ENCODE measurements around the gene NUFIP2.
"Not testable (repeated sequence)": the region's sequence is repeated elsewhere in the genome, so short reads cannot be mapped to it uniquely, and the experiment has no call there.

NUFIP2 gene, protein sequence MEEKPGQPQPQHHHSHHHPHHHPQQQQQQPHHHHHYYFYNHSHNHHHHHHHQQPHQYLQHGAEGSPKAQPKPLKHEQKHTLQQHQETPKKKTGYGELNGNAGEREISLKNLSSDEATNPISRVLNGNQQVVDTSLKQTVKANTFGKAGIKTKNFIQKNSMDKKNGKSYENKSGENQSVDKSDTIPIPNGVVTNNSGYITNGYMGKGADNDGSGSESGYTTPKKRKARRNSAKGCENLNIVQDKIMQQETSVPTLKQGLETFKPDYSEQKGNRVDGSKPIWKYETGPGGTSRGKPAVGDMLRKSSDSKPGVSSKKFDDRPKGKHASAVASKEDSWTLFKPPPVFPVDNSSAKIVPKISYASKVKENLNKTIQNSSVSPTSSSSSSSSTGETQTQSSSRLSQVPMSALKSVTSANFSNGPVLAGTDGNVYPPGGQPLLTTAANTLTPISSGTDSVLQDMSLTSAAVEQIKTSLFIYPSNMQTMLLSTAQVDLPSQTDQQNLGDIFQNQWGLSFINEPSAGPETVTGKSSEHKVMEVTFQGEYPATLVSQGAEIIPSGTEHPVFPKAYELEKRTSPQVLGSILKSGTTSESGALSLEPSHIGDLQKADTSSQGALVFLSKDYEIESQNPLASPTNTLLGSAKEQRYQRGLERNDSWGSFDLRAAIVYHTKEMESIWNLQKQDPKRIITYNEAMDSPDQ

DNA sequence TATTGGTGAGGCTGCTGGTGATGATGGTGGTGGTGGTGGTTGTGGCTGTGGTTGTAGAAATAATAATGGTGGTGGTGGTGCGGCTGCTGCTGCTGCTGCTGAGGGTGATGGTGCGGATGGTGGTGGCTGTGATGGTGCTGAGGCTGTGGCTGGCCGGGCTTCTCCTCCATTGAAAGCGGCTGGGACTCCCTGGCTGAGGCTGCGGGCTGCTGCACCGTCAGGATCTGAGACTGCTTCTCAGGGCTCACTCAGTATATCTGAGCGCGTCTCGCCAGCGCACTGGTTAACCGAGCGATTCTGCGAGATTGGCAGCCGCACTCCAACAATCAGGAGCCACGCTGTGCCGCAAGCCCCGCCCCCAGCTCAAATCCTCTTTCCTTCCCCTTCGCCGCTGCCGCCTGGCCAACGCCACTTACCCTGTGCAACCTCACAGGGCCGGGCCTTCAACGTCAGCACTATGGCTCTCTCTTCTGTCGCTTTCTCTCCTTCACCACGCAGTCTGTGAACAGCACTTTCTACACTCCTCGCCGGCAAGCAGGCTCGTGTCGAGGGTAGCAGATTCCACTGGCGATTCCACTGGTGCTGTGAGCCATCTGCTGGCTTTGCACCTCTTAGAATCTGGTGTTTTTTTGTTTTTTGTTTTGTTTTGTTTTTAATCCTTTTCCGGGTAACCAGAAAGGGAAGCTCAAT is at the start of gene NUFIP2:
Gene NUFIP2 (minus strand): TSS at position 259 of the 690 bp plus-strand sequence. CDS start 89 bp downstream, at position 170.
- DNase-seq, result peak; percentile 99

DNA sequence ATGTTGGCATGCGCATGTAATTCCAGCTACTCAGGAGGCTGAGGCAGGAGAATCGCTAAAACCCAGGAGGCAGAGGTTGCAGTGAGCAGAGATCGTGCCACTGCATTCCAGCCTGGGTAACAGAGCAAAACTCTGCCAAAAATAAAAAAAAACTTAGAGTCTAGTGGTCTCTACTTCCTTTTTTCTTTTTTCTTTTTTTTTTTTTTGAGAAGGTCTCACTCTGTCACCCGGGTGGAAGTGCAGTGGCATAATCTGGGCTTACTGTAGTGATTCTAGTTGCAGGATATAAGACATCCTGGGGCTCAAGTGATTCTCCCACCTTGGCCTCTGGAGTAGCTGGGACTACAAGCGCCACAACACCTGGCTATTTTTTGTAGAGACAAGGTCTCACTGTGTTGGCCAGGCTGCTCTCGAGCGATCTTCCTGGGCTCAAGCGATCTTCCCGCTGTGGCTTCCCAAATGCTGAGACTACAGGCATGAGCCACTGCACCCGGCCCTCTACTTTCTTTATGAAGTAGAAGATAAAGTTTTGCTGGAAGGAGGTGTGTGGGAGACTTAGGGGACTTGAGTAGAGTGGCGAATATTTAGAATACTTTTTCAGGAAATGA is 48.3 kb upstream of the NUFIP2 start:
- DNase-seq, result no peak

GRCh38 chr17:29341726-29342125 is 47.8 kb upstream of the NUFIP2 start:
- DNase-seq, result no peak

- not testable (repeated sequence) for DNase-seq
Observed at GRCh38 chr17:29339016-29339415, 45.1 kb upstream of the NUFIP2 start.

- DNase-seq, result no peak
Observed at GRCh38 chr17:29331708-29332085, 37.7 kb upstream of the NUFIP2 start.

DNA sequence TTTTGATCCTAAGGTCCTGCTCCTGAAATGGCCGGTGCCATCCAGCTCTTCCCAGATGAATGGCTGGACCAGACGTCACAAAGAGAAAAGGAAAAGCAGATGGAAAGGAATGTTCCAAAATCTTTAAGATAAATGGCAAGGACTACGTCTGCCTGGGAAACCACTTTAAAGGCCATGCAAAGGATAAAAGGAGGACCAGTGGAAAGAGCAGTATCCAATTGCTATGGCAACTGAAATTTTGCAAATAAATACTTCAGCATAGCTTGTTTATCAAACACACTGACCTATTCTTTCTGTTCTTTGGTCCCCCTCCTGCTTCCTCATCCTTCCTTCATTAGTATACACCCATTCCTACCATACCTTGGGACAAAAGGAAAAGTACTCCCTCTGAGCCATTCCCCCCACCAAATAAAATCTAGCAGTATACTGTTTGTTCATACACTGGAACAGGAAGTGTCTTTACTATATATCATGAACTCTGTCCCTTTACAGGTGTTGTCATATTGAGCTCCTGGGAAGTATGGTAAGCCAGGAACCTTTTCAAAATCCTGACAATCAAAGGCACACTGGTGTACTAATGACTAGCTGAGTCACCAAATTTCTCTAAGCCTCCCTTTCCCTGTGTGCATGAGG is 37.2 kb upstream of the NUFIP2 start:
- no peak for DNase-seq

DNA sequence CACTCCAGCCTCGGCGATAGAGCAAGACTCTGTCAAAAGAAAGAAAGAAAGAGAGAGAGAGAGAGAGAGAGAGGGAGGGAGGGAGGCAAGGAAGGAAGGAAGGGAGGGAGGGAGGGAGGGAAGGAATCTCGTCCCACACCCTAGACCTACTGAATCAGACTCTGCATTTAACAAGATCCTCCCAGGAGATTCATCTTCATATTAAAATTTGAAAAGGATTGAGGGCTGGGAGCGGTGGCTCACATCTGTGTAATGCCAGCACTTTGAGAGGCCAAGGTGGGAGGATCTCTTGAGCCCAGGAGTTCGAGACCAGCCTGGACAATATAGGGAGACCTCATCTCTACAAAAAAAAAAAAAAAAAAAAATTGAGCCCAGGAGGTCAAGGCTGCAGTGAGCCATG is 33.5 kb upstream of the NUFIP2 start:
- DNase-seq, result no peak

GRCh38 chr17:29326023-29326813 is 32.3 kb upstream of the NUFIP2 start:
- no peak for DNase-seq

- no peak for DNase-seq
Observed at GRCh38 chr17:29322363-29322762, 28.4 kb upstream of the NUFIP2 start.

DNA sequence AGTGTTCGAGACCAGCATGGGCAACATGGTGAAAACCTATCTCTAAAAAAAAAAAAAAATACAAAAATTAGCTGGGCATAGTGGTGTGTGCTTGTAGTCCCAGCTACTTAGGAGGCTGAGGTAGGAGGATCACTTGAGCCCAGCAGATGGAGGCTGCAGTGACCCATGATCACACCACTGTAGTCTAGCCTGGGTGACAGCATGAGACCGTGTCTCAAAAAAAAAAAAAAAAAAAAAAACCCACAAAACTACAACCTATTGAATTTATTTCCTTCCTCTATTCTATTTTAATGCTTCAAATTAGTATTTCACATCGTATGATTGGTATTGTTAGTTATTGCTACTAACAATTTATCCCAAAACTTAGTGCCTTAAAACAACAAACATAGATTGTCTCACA is 9.4 kb upstream of the NUFIP2 start:
- no peak for DNase-seq

DNA sequence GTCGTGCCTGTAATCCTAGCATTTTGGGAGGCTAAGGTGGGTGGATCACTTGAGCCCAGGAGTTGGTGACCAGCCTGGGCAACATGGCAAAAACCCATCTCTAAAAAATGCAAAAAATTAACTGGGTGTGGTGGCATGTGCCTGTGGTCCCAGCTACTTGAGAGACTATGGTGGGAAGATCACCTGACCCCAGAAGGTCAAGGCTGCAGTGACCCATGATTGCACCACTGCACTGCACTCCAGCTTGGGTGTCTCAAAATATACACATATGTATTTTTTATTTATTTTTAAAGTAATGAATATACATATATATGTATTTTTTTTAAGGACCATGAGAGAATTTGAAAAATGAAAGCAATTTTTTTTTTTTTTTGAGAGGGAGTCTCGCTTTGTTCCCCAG is 5.1 kb upstream of the NUFIP2 start:
- DNase-seq, result no peak

DNA sequence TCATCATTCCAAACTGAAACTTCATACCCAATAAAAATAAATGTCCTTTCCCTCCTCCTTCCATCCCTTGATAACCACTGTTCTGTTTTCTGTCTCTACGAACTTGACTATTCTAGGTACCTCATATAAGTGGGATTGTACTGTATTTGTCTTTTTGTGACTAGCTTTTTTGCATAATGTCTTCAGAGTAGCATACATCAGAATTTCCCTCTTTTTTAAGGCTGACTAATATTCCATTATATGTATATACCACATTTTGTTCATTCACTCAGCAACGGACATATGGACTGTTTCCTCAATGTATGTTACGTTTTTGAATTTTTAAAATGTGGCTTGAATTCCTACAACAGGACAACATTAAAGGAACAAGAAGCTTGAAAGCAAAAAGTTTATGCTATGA is 1.5 kb upstream of the NUFIP2 start:
- DNase-seq, result no peak

DNA sequence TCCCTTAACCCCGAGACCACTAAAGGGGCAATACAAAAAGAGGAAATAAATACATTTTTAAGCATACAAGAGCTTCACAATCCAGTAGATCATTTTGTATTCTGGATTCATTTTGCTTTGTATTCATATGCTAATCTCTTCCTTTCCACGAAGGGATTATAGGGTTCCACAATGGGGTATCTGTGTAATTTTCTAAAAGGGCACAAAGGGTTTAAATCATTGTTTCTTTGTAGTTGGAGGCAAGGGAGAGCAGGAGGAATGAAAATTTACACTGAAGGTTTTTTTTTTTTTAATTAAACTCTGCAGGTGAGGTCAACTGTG is 592 bp upstream of the NUFIP2 start:
- no peak for DNase-seq

GRCh38 chr17:29292992-29293889 is 707 bp downstream of the NUFIP2 start:
- peak; percentile 57 for DNase-seq

DNA sequence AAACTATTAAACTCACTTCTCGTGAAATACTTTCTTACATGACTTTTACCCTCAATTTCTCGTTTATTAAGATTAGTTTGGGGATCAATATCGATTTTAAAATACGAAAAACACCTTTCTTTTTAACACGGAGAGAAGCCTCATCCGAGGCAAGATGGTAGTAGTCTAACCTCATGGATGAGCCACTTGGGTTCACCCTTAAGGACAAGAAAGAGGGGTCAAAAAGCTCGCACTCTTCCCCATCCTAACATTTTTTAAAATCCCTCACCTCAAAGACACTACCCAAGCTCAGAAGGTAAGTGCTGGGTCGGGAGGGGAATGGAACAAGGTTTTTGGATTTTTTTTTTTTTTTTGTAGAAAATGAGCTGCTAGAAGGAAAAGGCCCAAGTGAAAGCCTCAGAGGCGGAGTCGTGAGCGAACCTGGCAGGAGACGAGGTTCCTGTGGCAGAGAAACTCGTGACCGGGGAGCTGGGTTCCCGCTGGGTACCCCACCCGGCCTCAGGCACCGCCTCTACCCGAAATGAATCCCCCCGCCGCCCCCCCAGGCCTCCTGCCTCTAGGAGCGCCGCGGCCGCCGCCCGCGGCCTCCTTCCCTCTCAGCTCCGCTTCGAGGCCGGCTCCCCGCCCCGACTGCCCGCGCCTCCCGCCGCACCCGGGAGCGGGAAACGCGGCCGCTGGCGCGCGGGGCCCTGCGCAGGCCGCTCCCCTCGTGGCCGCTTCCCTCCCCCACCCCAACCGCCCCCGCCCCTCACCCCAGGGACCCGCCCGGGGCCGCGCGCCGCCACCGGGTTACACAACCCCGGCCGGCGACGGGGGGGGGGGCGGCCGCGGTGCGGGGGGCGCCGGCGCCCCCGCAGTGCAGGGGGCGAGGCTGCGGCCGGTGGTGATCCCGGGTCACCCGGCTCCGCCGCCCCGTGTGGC is 1.6 kb downstream of the NUFIP2 start:
- DNase-seq, result peak; percentile 64

- DNase-seq, result peak; percentile 61
Observed at GRCh38 chr17:29291163-29291752, 2.7 kb downstream of the NUFIP2 start.

- DNase-seq, result no peak
Observed at GRCh38 chr17:29289852-29290251, 4.1 kb downstream of the NUFIP2 start.

DNA sequence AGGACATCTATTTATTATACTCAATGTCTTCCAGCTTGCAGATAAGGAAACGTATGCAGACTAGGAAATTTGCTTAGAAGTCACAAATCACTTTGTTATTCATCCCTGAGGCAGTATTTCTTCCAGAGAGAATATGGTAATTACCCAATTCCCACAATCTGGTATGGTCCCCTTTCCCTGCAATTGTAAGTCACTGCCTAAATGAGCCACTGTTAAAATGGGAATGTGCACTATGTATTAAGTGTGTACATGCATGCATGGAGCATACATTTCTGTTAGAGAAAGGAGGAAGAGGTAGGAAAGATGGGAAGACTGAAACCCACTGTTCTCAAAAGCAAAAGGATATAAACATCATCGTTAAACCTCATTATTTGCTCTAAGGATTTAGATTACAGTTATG is 10.0 kb downstream of the NUFIP2 start:
- DNase-seq, result no peak

- DNase-seq, result no peak
Observed at GRCh38 chr17:29283496-29283895, 10.5 kb downstream of the NUFIP2 start.

Data from DMS79 treated with DMSO at 0.1 percent for 48 hours (cell line).